ENCODE data around the gene SPATA13. TPM values are rescaled to one million over a fixed set of nuclear protein-coding genes. Genes with fewer than 3 reads are reported as not detected.

Gene SPATA13
- total RNA-seq, 1 experiment from 2014 or later, result 14.1 TPM

GRCh38 chr13:24116131-24116530 is 44.4 kb upstream of the SPATA13 start:
- no peak overlapping the region for H3K4me3 Mint-ChIP-seq
- H4K8ac ChIP-seq (replicated peaks; ENCODE audit: insufficient read length, low read depth, low read length), result no peak overlapping the region
- H2BK120ac ChIP-seq (ENCODE audit: low read depth, low read length, poor library complexity, severe bottlenecking), result no peak overlapping the region
- no peak overlapping the region for H2BK12ac ChIP-seq (ENCODE audit: insufficient read length, low read depth, low read length)
- H3K56ac ChIP-seq (ENCODE audit: insufficient read length, low read depth, low read length), result no peak overlapping the region
- TF ChIP-seq CTCF (conservative IDR thresholded peaks at IDR 0.05), result no peak
- no peak overlapping the region for H4K91ac ChIP-seq (ENCODE audit: insufficient read length, low read depth, low read length)
- no peak overlapping the region for H4K5ac ChIP-seq (ENCODE audit: insufficient read length, low read depth, low read length)
- H3K27ac ChIP-seq (ENCODE audit: insufficient read length, low read depth, low read length), result no peak overlapping the region
- H3K4me1 Mint-ChIP-seq, result peaks cover 10 to 17% of the 10 kb centered on the region in 2 experiments
- H3K79me1 ChIP-seq (ENCODE audit: insufficient read depth, low read depth, low read length, poor library complexity, severe bottlenecking), result no peaks in the 10 kb centered on the region
- no CpG with 5 or more reads among the region's 6 CpGs for WGBS (ENCODE audit: extremely low coverage, insufficient read length, low lambda C conversion rate)
- peak overlapping the region in 1 of 3 experiments; percentile 83; a peak in 1 of 7 replicates for H3K27ac Mint-ChIP-seq
- H3K23ac ChIP-seq (ENCODE audit: insufficient read length, low read depth, low read length), result no peak overlapping the region
- no peak overlapping the region for H3K18ac ChIP-seq (ENCODE audit: insufficient read length, low read depth, low read length)
- no peaks in the 10 kb centered on the region for H3K27me3 ChIP-seq (ENCODE audit: insufficient read depth, low read length)
- no peaks in the 10 kb centered on the region for H3K79me2 ChIP-seq (ENCODE audit: insufficient read depth, low read length)
- no peak overlapping the region for H3K4ac ChIP-seq (ENCODE audit: low read depth, low read length)
- no peaks in the 10 kb centered on the region for H3K36me3 Mint-ChIP-seq (ENCODE audit: insufficient read depth in 1 of 3, low read depth in 3 of 3)
- no peak overlapping the region for H2BK5ac ChIP-seq (ENCODE audit: insufficient read length, low read length)
- H2AK5ac ChIP-seq (ENCODE audit: insufficient read length, low read length), result no peak overlapping the region
- H3K14ac ChIP-seq (ENCODE audit: insufficient read depth, low read length), result no peak overlapping the region
- no peaks in the 10 kb centered on the region for H3K9me3 ChIP-seq (ENCODE audit: control insufficient read depth, low read depth, low read length)
- H2BK20ac ChIP-seq (ENCODE audit: low read depth, low read length, poor library complexity, severe bottlenecking), result no peak overlapping the region
- DNase-seq, result no peak
- no peaks in the 10 kb centered on the region for H3K23me2 ChIP-seq (ENCODE audit: insufficient read length, low read depth, low read length, poor library complexity, severe bottlenecking)
- H2AFZ ChIP-seq (ENCODE audit: low read length), result no peak overlapping the region
- H4K20me1 ChIP-seq (ENCODE audit: control insufficient read depth, insufficient read depth, insufficient read length), result no peaks in the 10 kb centered on the region
- no peak overlapping the region for H3K4me2 ChIP-seq (ENCODE audit: insufficient read depth, insufficient read length, low read length)
- H3K27me3 Mint-ChIP-seq (ENCODE audit: low read depth), result no peaks in the 10 kb centered on the region
- no peaks in the 10 kb centered on the region; a peak in 1 of 5 replicates for H3K9me3 Mint-ChIP-seq
- H3K4me1 ChIP-seq (ENCODE audit: insufficient read depth, low read length), result peaks cover 6% of the 10 kb centered on the region; the same call in 1 of the 2 replicates
- no peak overlapping the region for H3K9ac ChIP-seq (ENCODE audit: extremely low read depth, insufficient read length, low read length)
- H3T11ph ChIP-seq (ENCODE audit: low read length), result no peak overlapping the region
- H2BK15ac ChIP-seq (ENCODE audit: low read depth, low read length), result no peak overlapping the region

All from H9 (cell line).